ENCODE data around the gene CAMK2A.

GRCh38 chr5:150339165-150339564 is 49.6 kb upstream of the CAMK2A start:
- TF ChIP-seq CTCF (IDR thresholded peaks at IDR 0.05) (no peak), POLR2A (IDR thresholded peaks at IDR 0.05) (no peak), POLR2AphosphoS5 (IDR thresholded peaks at IDR 0.05) (no peak), EP300 (IDR thresholded peaks at IDR 0.05) (no peak)

Data from upper lobe of left lung (tissue), 4 donors.